ENCODE measurements around the gene GRB10.

GRCh38 chr7:50634378-50634777 lies 148.3 kb downstream of the GRB10 start:
- TF ChIP-seq CTCF (IDR thresholded peaks at IDR 0.05) (no peak), EP300 (IDR thresholded peaks at IDR 0.05) (no peak)
